Measurements from ENCODE around the gene SLCO2A1.

The SLCO2A1 gene

DNA sequence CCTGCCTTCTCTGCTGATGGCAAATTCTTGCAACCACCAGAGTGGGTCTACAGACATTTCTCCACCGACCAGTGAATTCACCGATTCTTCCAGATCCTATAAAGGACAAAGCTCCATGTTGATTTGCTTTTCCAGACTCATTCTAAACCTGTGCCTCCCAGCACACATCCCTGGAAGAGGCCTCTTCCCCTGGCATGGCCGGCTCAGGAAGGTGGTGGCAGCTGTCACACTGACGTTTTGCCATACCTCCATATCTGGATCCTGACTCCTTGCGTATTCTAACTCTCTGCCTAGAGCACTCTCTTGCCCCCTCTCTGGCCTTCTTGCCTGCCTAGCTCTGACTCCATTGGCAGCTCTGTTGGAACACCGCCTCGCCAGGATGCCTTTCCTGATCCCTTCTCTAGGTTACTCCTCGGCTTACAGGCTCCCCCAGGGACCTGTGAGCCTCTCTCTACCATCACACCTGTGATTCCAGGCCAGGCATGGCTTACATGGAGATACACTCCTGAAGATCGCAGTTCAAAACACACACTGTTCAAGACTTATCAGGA is 31.0 kb downstream of the SLCO2A1 start:
- DNase-seq: no peak

DNA sequence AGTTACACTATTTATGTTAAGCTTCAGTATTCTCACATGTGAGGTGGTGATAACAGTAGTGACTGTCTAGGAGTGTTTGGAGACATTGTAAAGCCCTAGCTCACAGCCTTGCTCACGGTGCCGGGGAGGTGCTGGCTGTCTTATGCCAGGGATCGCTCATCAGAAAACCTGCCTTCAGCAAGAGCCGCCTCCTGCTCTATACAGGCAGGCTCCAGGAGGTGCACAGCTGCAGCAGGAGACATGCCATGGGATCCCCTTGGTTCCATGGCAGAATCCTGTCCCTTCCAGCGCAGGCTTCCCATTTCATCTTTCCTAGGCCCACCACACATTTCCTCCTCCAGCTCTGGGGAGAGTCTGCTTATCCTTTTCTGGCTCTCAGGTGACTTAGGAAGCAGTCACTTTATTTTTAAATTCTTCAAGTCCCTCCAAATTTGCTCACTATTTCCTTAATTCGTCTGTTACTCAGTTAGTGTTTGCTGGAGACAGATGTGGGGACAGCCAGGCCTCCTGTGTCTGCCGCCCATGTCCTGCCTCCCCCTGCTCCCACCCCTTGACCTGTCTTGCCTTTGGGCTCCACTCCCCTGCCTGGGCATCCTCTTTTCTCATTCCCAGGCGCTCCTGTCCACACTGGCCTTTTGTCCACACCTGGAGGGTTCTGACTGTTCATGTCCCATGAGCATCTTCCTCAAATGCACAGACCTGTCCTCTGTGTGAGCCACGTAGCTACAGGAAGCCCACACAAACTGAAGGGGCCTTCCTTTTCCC is 31.7 kb downstream of the SLCO2A1 start:
- DNase-seq: no peak

DNA sequence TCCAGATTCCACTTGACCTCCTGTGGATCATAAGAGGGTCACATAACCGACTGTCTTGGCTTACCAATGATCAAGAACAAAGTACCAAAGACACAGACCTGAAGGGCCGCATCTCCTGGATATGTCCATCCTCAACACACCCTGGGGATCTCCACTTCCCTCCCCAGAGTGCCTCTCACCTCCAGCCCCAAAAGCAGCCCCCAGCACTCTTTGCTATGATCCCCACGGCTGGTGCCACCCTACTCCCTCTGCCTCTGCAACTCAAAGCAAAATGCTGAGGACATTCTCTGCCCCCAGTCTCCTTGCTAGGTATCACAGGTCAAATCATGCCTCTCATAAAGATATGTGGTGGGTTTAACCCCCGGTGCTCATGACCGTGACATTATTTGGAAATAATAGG is 32.7 kb downstream of the SLCO2A1 start:
- no peak for DNase-seq

DNA sequence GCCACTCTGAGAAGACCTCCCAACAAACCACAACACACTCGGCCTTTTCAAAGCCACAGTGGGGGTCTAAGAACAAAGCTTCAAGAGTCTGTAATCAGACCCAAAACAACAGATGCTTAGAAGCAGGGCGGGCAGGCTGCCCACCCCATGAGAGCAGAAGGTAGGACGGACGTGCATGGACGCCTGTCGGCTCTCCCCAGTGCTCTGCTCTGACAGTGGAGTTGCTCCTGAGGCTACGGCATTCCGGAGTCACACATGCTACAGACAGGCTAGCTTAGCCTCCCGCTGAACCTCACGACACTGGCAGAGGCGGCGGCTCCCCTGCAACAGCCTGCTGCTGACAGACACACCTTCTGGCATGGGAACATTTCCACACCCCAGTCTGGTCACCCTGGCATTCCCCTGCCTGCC is 33.5 kb downstream of the SLCO2A1 start:
- peak; percentile 17 for DNase-seq

DNA sequence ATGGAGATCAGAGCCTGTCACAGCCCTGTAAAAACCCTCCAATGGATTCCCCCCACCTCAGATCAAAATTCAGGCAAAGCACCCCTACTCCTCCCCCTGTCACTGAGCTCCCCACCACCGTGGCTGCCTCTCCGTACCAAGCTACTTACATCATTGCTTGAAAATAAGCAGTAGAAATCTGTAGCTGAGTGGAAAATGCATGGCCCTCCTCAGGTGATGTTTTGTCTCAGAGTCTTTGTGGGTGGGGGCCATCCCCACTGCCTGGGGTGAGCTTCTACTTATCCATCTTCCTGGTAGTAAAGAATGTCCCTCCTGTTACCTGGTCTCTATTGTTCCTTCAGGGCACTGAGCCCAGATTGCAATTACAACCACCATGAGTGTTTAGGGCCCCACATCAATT is 34.5 kb downstream of the SLCO2A1 start:
- DNase-seq: no peak

DNA sequence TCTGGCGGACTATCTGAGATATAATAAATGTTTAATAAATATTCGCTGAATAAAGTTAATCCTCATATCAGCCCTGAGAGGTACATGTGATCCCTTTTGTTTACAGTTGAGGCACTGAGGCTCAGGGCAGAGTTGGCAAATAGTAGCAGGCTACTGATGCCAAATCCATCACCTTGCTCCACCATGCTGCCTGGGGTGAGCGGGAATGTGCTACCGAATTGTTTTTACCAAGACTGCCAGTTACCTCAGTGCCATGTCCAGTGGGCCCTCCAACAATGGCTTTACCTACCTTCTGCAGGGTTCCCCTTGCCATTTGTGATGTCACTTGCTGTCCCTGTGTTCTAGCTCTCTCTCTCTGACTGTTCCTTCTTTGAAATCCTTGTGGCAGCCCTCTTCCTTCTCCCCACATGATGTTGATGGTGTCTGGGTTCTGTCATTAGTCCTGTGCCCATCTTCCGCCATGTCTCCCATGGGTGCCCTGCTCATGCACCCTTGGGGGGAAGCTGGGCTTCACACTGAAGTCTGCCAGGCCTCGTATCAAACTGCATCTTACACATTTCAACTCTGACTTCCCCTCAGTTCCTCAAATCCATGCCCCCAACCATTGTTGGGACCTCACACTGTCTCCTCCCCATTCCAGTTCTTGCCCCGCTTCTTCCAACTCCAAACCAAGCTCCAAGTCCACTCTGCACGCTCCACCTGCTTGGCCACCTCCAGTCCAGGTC is 35.4 kb downstream of the SLCO2A1 start:
- no peak for DNase-seq

DNA sequence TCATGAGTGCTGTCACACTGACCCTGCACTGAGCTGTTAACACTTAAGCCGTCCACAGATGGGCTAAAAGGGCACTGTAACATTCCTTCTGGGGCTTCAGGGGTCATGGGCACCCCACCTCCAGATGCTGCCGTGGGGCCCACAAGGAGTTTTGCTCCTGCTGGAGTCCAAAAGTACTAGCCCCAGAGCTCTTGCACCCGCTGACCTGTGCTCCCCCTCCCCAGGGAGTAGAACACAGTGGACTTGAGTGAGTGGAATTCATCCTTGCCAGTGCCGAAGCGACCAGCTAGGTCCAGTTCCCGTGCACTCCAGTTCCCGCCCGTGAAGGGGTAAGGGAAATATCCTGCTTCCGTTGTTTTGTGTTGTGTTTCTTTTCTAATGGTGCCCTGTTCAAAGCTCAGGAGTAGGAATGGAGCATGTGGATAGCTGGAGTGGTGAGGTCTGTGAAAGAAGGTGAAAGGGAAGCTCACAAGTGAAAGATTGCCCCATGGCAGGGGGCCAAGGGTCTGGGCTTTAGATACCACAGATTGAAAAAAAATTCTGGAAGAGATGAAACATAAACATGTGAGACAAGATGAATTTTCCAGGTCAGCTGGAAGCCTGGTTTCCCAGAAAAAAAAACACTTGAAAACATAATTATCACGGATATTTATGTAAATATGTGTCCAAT is 36.6 kb downstream of the SLCO2A1 start:
- DNase-seq: no peak

DNA sequence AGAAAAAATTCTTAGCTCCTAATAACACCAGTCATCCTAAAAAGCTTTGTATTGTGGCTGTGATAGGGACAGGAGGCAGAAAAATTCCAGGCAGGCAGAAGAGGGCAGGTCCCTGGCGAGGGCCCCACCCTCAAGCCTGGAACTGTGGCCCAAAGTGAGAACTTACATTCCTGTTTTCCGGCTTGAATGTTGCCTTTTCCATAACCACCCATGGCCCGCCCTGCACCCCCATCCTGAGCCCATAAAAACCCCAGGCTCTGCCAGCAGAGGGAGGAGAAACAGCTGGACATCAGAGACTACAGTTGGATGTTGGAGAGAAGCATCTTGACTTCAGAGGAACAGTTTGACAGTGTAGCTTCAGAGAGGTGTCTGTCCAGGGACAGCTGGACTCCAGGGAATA is 37.3 kb downstream of the SLCO2A1 start:
- DNase-seq: no peak

DNA sequence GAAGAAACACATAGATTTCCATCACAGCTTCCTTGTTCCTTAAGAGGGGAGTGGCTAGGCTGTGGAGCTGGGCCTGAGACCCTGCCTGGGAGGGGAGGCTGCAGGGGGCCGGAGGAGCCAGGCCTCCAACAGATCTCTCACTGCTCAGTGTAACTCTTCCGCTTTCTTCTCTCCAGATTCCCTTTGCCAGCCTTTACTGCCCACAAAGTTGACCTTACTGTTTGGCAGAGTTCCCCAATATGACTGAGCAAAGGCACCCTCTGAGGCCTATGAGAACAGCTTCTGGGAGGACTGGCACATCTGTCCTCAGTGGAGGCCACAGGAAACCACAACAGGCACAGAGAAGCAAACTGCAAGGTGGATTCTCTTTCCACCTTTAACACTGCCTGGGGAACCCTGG is 38.1 kb downstream of the SLCO2A1 start:
- DNase-seq: no peak

DNA sequence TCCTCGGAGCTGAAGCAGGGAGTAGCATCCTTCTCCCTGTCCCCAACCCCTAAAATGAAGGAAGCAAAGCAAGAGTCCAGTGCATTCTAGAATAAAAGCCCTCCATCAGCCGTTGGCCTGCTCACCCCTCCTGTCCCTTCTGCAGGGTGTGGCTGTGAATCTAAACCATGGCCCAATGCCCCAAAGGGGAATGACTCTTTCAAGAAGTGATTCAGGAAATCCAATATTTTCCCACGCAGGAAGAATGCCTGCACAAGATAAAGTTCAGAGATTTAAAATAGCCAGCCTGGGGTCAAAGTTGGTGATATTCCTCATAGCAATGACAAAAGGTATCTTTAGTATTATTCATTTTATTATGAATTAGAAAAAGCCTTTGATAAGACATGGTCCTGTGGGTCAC is 38.5 kb downstream of the SLCO2A1 start:
- DNase-seq: no peak

DNA sequence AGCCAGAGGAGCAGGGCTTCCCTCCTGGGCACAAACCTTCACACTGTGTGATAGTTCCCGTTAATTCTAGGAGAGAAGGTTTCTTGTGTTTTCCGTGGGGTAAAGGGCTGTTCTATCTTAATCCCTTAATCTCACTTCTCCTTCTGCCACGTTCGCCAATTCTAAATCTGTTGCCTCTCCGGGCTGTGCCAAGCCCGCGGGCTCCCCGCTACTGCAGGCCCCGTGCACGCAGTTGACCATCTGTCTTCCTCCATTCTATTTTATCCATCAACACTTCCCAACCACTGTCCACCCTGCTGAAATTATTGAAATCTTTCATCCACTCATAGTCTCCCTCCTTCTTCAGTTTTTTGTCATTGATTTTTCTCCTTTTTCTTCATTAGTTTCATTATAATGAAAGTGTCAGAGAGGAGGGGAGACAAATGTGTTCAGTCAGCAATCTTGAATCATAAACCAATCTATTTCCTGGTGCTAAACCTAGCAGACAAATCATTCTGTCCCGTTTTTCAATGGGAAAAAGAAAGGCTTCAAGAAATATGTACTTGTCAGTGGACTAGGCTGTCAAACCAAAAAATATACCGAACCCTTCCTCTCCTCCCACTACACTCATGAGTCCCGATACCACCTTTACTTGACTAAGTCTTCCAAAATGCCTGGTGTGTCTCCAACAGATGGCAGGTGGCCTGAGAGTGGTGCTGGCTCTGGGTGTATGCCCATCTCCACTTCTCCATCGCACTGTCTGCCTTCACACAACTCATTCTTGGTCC is 39.6 kb downstream of the SLCO2A1 start:
- no peak for DNase-seq

DNA sequence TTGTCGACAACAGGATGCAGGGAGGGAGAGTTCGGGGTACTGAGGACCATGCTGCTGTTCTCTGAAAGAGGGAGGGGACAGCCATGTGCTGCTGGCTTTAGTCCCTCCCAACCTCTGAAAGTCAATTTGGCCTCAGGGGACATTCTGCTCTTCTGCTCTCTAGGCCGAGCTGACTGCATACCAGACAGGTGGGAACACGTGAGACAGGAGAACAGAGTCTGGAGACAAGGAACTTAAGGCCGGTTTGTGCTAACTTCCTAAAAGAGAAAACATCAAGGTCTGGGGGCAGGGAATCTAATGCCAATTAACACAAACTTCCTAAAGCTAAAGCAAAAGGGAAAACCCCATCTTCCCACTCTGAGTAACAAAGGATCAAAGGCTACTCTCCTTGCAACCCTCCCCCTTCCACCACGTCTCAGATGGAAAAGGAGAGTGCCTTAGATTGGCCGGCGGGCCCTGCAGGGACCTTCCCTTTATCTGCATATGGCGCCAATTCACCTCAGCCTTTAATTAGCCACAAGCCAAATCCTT is 41.0 kb downstream of the SLCO2A1 start:
- DNase-seq: no peak

DNA sequence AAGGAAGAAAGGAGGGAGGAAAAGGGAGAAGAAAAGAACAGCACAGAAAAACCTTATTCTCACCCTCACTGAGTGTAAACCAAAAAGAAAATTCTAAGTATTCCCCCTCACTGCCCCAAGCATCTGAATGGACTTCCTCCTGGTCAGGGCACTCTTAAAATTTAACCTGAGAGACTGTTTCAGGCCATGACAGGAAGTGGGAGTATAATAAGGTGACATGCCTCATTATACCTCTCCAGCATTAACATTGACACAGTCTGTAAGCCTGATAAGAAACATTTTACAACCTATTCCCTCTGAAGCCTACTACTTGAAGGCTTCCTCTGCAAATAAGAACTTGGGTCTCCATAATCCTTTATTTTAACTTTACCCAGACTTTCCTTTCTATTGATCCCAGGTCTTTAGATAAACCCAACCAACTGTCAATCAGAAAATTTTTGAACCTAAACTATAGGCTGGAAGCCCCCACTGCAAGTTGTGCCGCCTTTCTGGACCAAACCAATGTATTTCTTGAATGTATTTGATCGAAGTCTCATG is 41.7 kb downstream of the SLCO2A1 start:
- DNase-seq: no peak

DNA sequence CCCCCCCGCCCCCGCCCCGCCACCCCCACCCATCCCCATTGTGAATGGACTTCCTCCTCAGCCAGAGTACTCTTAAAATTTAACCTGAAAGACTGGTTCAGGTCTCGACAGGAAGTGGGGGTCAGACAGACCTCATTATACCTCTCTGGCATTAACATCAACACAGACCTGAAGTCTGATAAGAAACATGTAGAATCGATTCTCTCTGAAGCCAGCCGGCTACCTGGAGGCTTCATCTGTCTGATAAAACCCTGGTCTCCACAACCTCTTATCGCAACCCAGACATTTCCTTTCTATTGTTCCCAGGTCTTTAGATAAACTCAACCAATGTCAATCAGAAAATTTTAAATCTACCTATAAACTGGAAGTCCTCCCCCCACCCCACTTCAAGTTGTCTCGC is 42.6 kb downstream of the SLCO2A1 start:
- no peak for DNase-seq

DNA sequence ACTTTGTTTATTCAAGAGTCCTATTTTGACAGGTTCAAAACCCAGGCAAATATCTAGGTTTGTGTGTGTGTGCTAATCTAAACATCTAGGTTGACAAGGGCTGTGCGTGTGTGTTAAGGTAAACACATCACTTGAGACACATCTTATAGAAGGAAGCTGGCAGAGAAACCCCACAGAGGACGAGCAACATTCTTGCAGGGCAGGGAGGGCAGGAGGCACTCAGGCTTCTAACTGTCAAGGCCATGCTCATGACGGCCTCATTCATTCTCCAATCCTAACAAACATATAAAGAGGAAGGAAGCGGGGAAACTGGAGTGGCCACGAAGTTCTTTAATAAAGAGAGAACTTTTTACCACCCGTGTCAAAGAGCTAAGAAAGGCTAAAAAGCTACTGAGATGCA is 43.4 kb downstream of the SLCO2A1 start:
- no peak for DNase-seq

DNA sequence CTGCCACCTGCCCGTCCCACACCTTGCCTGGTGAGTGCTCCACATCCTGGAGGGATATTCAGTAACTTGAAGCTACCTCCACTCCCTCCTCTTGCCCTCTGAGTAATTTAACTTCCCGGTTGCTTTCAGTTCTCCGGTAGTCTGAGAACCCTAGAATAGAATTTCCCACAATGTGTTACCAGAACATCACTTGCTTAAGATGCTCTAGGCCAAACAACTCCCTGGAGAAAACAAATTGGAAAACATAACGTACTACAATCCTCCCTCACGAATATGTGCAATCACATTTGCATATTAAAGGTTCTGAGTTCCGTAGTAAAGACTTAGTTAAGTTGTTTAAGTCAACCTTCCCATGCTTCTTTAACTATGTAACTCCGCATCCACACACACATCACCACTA is 44.8 kb downstream of the SLCO2A1 start:
- DNase-seq: no peak

DNA sequence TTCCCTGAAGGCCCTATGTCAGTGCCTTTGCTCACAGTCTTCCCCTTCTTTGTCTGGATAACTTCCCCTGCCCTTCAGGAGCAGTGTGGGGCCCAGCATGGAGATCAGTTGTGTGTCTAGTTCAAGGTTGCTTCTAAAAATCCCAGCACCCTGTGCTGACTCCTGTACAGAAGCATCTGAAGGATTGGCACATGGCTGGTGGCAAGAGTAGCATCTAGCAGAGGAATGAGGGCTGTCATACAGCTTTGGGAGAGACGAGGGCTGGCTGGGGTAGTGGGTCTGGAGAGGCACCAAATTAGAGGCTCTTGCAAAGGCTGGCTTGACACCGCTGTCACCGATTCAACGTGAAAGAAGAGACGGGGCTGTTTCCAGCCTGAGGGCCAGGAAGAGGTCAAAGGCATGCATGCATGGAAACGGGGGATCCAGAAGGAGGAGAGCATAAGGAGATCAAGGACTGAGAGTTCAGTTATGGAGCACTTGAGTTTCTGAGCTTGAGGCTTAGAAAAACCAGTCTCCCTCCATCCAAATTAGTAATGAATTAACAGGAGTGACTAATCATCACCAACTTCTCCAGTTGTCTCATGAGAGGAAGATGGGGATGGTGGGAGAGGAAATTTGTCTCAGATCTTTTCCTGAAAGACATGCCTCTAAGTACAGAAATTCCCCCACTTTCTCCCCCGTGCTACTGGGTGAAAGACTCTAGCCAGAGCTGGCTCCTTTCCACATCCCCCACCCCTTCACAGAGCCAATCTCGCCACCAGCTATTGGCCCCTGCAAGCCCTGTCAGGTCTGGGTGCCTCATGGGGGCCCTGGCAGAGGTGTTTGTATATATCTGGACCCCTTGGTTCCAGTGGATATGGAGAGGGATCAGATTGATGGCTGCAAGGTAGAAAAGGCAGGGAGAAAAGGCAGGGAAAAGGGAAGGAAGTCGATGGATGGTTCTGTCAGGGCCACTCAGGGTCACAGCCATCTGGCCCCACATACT is 45.9 kb downstream of the SLCO2A1 start:
- no peak for DNase-seq

DNA sequence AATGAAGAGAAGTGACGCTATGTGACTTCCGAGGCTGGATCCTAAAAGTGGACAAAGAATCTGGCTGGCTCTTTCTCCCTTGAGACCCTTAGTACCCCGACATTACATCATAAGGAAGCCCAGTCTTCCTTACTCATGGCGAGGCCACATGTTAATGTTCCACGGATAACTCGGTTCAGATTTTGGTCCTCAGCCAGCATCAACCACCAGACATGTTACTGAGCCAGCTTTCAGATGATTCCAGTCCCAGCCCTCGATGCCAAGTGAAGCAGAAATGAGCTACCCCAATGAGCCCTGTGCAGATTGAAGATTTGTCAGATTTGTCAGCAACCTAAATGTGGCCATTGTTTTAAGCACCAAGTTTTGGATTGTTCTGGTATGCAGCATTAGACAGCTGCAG is 46.6 kb downstream of the SLCO2A1 start:
- no peak for DNase-seq

DNA sequence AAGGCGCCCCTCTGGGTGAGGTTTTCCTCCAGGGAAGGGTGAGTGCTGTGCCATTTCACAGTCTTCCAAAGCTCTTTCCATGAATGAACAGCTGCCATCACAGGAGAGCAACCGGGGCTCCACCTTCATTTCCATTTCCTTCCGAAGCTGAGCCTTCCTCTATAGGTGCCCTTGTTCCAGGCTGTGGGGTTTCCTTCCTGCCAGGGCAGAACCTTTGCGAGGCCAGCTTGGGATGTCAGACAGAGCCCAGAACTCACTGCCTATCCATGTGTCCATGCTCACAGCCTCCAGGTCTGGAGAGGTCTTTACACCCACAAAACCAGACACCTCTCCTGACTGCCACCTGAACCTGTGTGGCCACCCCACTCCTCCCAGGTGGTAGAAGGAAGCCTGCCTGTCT is 49.2 kb downstream of the SLCO2A1 start:
- no peak for DNase-seq

DNA sequence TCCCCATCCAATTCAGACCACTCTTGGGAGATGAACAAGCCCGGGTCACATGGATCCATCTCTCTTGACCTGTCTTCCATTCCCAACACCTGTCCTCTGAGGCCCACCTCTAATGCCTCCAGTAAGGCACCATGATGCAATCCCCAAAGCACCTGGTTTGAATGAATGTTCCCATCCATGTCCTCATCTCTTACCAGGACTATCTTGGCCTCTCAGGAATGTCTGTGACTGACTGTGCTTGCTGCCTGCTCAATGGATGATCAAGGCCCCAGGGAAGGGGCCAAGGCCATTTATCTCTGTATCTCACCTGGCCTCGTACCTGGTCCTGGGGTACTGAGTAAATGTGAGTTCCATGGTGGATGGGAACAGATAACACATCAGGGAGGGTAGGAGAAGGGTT is 49.7 kb downstream of the SLCO2A1 start:
- DNase-seq: no peak

DNA sequence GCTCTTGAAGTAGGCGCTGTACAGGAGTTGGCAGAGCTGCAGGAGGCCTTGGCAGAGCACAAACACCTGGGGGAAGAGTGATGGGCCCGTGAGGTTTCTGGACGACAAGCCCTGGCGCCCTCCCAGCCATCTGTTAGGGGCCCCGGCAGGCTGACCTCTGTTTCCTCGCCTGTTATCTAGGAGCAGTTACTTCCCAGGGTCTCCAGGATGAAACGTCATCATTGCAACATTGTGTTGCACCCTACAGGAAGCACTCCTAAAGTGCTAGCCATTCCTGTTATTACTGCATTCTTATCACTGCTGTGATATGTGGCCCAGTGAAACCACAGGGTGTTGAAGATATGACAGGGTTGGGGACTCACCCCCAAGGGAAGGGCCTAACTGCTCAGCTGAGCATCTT is 50.2 kb downstream of the SLCO2A1 start:
- no peak for DNase-seq
